GM23248 (cell line): ENCODE measurements around the gene NCAN. TPM values are rescaled to one million over a fixed set of nuclear protein-coding genes. Genes with fewer than 3 reads are reported as not detected.
A peak's percentile ranks its signal among the peaks of the same experiment; 100 is the strongest.

Experiments used
- DNase-seq: peaks from one replicate; pipeline ENCODE4 v3.0.0-alpha.2; 2015
- H2AFZ ChIP-seq: fragments of 200-600 bp; sonication (generic); 2 replicates; pipeline ENCODE4 v1.6.1; 2016; ENCODE audit warnings: antibody characterized with exemption
- H3F3A ChIP-seq: fragments of 200-600 bp; sonication (generic); 2 replicates; pipeline ENCODE4 v1.6.1; 2016; ENCODE audit warnings: mild to moderate bottlenecking, antibody characterized with exemption, mixed run types; ENCODE audit not compliant: insufficient read depth
- H3K27ac ChIP-seq: fragments of 200-600 bp; sonication (generic); 2 replicates; pipeline ENCODE4 v1.5.1; 2016; ENCODE audit warnings: mild to moderate bottlenecking
- H3K27me3 ChIP-seq: fragments of 200-600 bp; sonication (generic); replicated peaks from 2 replicates; pipeline ENCODE4 v1.6.1; 2016; ENCODE audit warnings: mild to moderate bottlenecking; ENCODE audit not compliant: insufficient read depth
- H3K36me3 ChIP-seq: fragments of 200-600 bp; sonication (generic); 2 replicates; pipeline ENCODE4 v1.6.1; 2016; ENCODE audit warnings: low read depth, mild to moderate bottlenecking
- H3K4me1 ChIP-seq: fragments of 200-600 bp; sonication (generic); 2 replicates; pipeline ENCODE4 v1.6.1; 2016; ENCODE audit warnings: mild to moderate bottlenecking; ENCODE audit not compliant: insufficient read depth
- H3K4me2 ChIP-seq: fragments of 200-600 bp; sonication (generic); one replicate; pipeline ENCODE4 v1.6.1; 2016; ENCODE audit warnings: mild to moderate bottlenecking; ENCODE audit not compliant: unreplicated experiment
- H3K4me3 ChIP-seq: fragments of 200-600 bp; sonication (generic); 2 replicates; pipeline ENCODE4 v1.5.1; 2016; ENCODE audit warnings: mild to moderate bottlenecking
- H3K79me2 ChIP-seq: fragments of 200-600 bp; sonication (generic); 2 replicates; pipeline ENCODE4 v1.6.1; 2016; ENCODE audit warnings: mild to moderate bottlenecking; ENCODE audit not compliant: insufficient read depth
- H3K9ac ChIP-seq: fragments of 200-600 bp; sonication (generic); 2 replicates; pipeline ENCODE4 v1.6.1; 2016; ENCODE audit warnings: mild to moderate bottlenecking
- H3K9me2 ChIP-seq: fragments of 200-600 bp; sonication (generic); 2 replicates; pipeline ENCODE4 v1.6.1; 2016; ENCODE audit warnings: mixed run types, mild to moderate bottlenecking, moderate library complexity; ENCODE audit not compliant: insufficient read depth
- H3K9me3 ChIP-seq: fragments of 200-600 bp; sonication (generic); one replicate; pipeline ENCODE4 v1.6.1; 2017; ENCODE audit warnings: low read depth
- H4K20me1 ChIP-seq: fragments of 200-600 bp; sonication (generic); 2 replicates; pipeline ENCODE4 v1.6.0; 2016; ENCODE audit not compliant: insufficient read depth
- EZH2 ChIP-seq: fragments of 200-600 bp; sonication (generic); IDR thresholded peaks from 2 replicates; pipeline ENCODE4 v1.6.1; 2018; ENCODE audit warnings: antibody characterized with exemption, mild to moderate bottlenecking; ENCODE audit not compliant: insufficient read depth, poor library complexity, severe bottlenecking
- EZH2phosphoT487 ChIP-seq: fragments of 200-600 bp; sonication (generic); IDR thresholded peaks from 2 replicates; pipeline ENCODE4 v1.6.1; 2018; ENCODE audit warnings: antibody characterized with exemption, moderate library complexity, mild to moderate bottlenecking, low read depth; ENCODE audit not compliant: insufficient read depth
- WGBS, 2 experiments: methylation state at CpG; one replicate each; pipeline ENCODE4 v1.1.6; 2015 to 2017; ENCODE audit warnings: low lambda C conversion rate in 2 of 2, low coverage in 1 of 2; ENCODE audit errors: missing lambda C conversion rate in 2 of 2; 5-methylcytosine and 5-hydroxymethylcytosine counted together
- in situ Hi-C: fragments of 300-500 bp; cut with MboI; formaldehyde crosslinking; loops from 2 replicates; pipeline ENCODE4 v1.15.0; 2020
- polyA plus RNA-seq: library from polyadenylated mRNA; unstranded; fragments of >200 nt; fragmentation: Nextera tagmentation; extraction: Ambion mirVana; gene quantifications from 2 replicates; pipeline ENCODE4 v1.2.1, GENCODE V29; 2016
- total RNA-seq: library from RNA; depleted of rRNA; stranded (reverse); fragments of >200 nt; shearing (Covaris generic); gene quantifications from 2 replicates; pipeline ENCODE4 v1.2.3, GENCODE V29; 2014

Gene NCAN
- total and polyA plus RNA-seq, 2 experiments from 2014 or later = not detected

GRCh38 chr19:19202707-19203011 is 9.1 kb upstream of the NCAN start:
- H3K27ac ChIP-seq = peak overlapping the region; percentile 57
- peak overlapping the region; percentile 98 for H3K4me3 ChIP-seq
- WGBS, 2 experiments = 6 to 11% methylated on average over 11 of the region's 11 CpGs
- H3K4me1 ChIP-seq = 0 out of 2 replicates have a peak, but pooled peaks cover 6% of the 10 kb centered on the region
- DNase-seq = peak; percentile 33
- no peaks in the 10 kb centered on the region for H3K9me2 ChIP-seq
- no peaks in the 10 kb centered on the region for H3K27me3 ChIP-seq
- peak overlapping the region; percentile 87 for H3K9ac ChIP-seq
- in situ Hi-C loops = no loop called here
- 0 out of 2 replicates have a peak, but pooled peaks cover 4% of the 10 kb centered on the region for H3F3A ChIP-seq
- TF ChIP-seq EZH2phosphoT487 (no peak), EZH2 (no peak)
- H4K20me1 ChIP-seq = no peaks in the 10 kb centered on the region
- H3K36me3 ChIP-seq = no peaks in the 10 kb centered on the region
- H3K4me2 ChIP-seq = peak overlapping the region; percentile 96
- H3K9me3 ChIP-seq = no peaks in the 10 kb centered on the region
- peaks cover 16% of the 10 kb centered on the region; the same call in 1 of the 2 replicates for H3K79me2 ChIP-seq
- peak overlapping the region; percentile 92 for H2AFZ ChIP-seq

- 6% methylated on average over 55 to 59 of the region's 60 CpGs for WGBS, 2 experiments
- H3K9me3 ChIP-seq = no peaks in the 10 kb centered on the region
- no peaks in the 10 kb centered on the region for H3K9me2 ChIP-seq
- H3K27ac ChIP-seq = peak within 1 kb of the TSS; percentile 57
- no peaks in the 10 kb centered on the region for H3K36me3 ChIP-seq
- TF ChIP-seq EZH2phosphoT487 = no peak
- TF ChIP-seq EZH2 = no peak
- 0 out of 2 replicates have a peak, but pooled peaks cover 4% of the 10 kb centered on the region for H3F3A ChIP-seq
- H4K20me1 ChIP-seq = no peaks in the 10 kb centered on the region
- no peaks in the 10 kb centered on the region for H3K27me3 ChIP-seq
- peak; percentile 94 for DNase-seq
- 0 out of 2 replicates have a peak, but pooled peaks cover 6% of the 10 kb centered on the region for H3K4me1 ChIP-seq
- in situ Hi-C loops = no loop called here
- H3K79me2 ChIP-seq = peaks cover 16% of the 10 kb centered on the region; the same call in 1 of the 2 replicates
- H3K4me3 ChIP-seq = peak within 1 kb of the TSS; percentile 98
- peak within 1 kb of the TSS; percentile 96 for H3K4me2 ChIP-seq
- peak within 1 kb of the TSS; percentile 87 for H3K9ac ChIP-seq
- peak within 1 kb of the TSS; percentile 92 for H2AFZ ChIP-seq
Observed at GRCh38 chr19:19203012-19203856, 8.5 kb upstream of the NCAN start, which contains the start of gene NR2C2AP. Gene NR2C2AP, minus strand, starts transcription at chr19:19203414. Its CDS starts 354 bp downstream, at chr19:19203060.

GRCh38 chr19:19204181-19204580 is 7.6 kb upstream of the NCAN start:
- 76 to 78% methylated on average over 13 of the region's 13 CpGs for WGBS, 2 experiments

GRCh38 chr19:19205416-19206410 is 6.0 kb upstream of the NCAN start:
- no peaks in the 10 kb centered on the region for H3K27me3 ChIP-seq
- H2AFZ ChIP-seq = no peak overlapping the region
- no peak for DNase-seq
- no peaks in the 10 kb centered on the region for H3K36me3 ChIP-seq
- peaks cover 16% of the 10 kb centered on the region; the same call in 1 of the 2 replicates for H3K79me2 ChIP-seq
- 36 to 42% methylated on average over 14 of the region's 14 CpGs for WGBS, 2 experiments
- in situ Hi-C loops = no loop called here
- no peaks in the 10 kb centered on the region for H3K9me3 ChIP-seq
- no peak overlapping the region for H3K4me2 ChIP-seq
- no peak overlapping the region for H3K9ac ChIP-seq
- no peak overlapping the region for H3K27ac ChIP-seq
- 0 out of 2 replicates have a peak, but pooled peaks cover 6% of the 10 kb centered on the region for H3K4me1 ChIP-seq
- H3K9me2 ChIP-seq = no peaks in the 10 kb centered on the region
- H4K20me1 ChIP-seq = no peaks in the 10 kb centered on the region
- 0 out of 2 replicates have a peak, but pooled peaks cover 4% of the 10 kb centered on the region for H3F3A ChIP-seq
- H3K4me3 ChIP-seq = no peak overlapping the region
- TF ChIP-seq EZH2 = no peak
- no peak for TF ChIP-seq EZH2phosphoT487

More at GRCh38 chr19:19204181-19204580, 7.6 kb upstream of the NCAN start:
- Histone ChIP-seq H3K27me3 (no peaks in the 10 kb centered on the region), H3K9ac (no peak overlapping the region), H3K4me3 (no peak overlapping the region), H3K4me2 (no peak overlapping the region), H3F3A (0 out of 2 replicates have a peak, but pooled peaks cover 4% of the 10 kb centered on the region), H3K9me3 (no peaks in the 10 kb centered on the region), H3K36me3 (no peaks in the 10 kb centered on the region), H4K20me1 (no peaks in the 10 kb centered on the region), H3K9me2 (no peaks in the 10 kb centered on the region), H2AFZ (no peak overlapping the region), H3K27ac (no peak overlapping the region), H3K4me1 (0 out of 2 replicates have a peak, but pooled peaks cover 6% of the 10 kb centered on the region), H3K79me2 (peaks cover 16% of the 10 kb centered on the region; the same call in 1 of the 2 replicates)
- in situ Hi-C loops = no loop called here
- DNase-seq = no peak
- TF ChIP-seq EZH2 = no peak
- no peak for TF ChIP-seq EZH2phosphoT487
